Hepatocyte (in vitro differentiated cells): ENCODE measurements around the gene AP3M1.

Experiments used
- EZH2 ChIP-seq: fragments of 200-600 bp; sonication (generic); IDR thresholded peaks from 2 replicates; pipeline ENCODE4 v1.6.1; 2016; ENCODE audit warnings: antibody characterized with exemption, mild to moderate bottlenecking, borderline replicate concordance
- EZH2phosphoT487 ChIP-seq: fragments of 200-600 bp; sonication (generic); IDR thresholded peaks from one replicate; pipeline ENCODE4 v1.6.1; 2018; ENCODE audit warnings: antibody characterized with exemption, mild to moderate bottlenecking, low read depth, moderate library complexity; ENCODE audit not compliant: unreplicated experiment, severe bottlenecking
- TF ChIP-seq, protein P1 (sequence below): fragments of 200-600 bp; sonication (generic); IDR thresholded peaks from 2 replicates; pipeline ENCODE4 v1.5.1; 2016; ENCODE audit warnings: antibody characterized with exemption, mild to moderate bottlenecking; ENCODE audit not compliant: poor library complexity

- no peak for TF ChIP-seq EZH2
- TF ChIP-seq, protein P1, sequence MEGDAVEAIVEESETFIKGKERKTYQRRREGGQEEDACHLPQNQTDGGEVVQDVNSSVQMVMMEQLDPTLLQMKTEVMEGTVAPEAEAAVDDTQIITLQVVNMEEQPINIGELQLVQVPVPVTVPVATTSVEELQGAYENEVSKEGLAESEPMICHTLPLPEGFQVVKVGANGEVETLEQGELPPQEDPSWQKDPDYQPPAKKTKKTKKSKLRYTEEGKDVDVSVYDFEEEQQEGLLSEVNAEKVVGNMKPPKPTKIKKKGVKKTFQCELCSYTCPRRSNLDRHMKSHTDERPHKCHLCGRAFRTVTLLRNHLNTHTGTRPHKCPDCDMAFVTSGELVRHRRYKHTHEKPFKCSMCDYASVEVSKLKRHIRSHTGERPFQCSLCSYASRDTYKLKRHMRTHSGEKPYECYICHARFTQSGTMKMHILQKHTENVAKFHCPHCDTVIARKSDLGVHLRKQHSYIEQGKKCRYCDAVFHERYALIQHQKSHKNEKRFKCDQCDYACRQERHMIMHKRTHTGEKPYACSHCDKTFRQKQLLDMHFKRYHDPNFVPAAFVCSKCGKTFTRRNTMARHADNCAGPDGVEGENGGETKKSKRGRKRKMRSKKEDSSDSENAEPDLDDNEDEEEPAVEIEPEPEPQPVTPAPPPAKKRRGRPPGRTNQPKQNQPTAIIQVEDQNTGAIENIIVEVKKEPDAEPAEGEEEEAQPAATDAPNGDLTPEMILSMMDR = no peak
- TF ChIP-seq EZH2phosphoT487 = no peak
Observed at GRCh38 chr10:74114041-74114448, 36.6 kb downstream of the AP3M1 start.
